ENCODE data around the gene MDFIC2.
"Not testable (repeated sequence)": the region's sequence is repeated elsewhere in the genome, so short reads cannot be mapped to it uniquely, and the experiment has no call there.

Gene MDFIC2

DNA sequence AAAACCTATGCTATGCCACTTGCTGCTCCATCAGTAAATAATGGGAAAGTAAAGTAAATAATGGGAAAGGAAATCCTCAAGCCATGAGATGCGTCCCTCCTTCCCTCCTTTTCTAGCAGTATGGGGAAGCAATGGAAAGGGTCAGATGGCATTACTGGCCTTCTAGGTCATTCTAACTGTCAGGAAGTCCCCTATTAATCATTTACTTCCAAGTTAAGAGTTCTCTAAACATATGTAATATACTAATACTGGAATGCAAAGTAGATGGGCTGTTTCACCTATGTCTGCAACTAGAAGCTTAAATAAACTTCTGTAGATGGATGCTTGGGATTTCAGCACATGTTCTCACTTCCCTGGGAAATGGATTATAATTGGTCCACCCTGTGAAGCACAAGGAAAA is 55.9 kb downstream of the MDFIC2 start:
- DNase-seq (ENCODE audit: low read depth), result no peak

GRCh38 chr3:70250492-70250891 is 61.9 kb downstream of the MDFIC2 start:
- DNase-seq (ENCODE audit: low read depth), result no peak

DNA sequence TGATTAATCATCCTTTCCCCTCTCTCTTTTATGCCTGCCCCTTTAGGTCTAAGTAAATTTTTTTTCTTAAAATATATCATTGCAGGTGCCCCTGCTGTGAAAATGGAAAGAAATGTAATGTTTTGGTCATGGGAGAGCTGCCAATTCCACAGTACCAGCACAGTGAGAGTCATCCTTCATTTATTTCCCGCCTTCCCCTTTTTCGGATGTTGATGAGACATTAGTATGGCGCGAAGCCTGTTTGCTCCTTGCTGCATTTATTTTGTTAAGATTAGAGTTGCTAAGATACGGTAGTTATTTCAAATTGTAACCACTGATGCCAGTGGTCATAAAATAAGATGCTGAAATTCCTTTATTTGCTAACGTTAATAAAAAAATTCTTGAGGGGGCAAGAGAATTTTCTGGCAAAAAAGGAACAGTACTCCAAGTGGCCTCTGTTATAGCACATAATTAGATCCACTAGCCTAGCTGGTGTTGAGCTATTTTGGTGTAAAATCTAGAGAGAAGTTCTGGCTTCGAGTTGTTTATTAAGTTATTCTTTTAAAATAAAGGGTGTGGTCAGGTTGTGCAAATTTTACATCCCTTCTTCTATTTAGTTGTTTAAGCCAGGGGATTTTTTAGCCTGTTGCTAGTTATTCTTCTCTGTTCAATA is 62.8 kb downstream of the MDFIC2 start:
- no peak for DNase-seq (ENCODE audit: low read depth)

- DNase-seq (ENCODE audit: low read depth), result no peak
Measured at GRCh38 chr3:70248856-70249255, 63.6 kb downstream of the MDFIC2 start.

- no peak for DNase-seq (ENCODE audit: low read depth)
Measured at GRCh38 chr3:70247955-70248354, 64.5 kb downstream of the MDFIC2 start.

- DNase-seq (ENCODE audit: low read depth), result no peak
Measured at GRCh38 chr3:70245746-70246525, 66.5 kb downstream of the MDFIC2 start.

- no peak for DNase-seq (ENCODE audit: low read depth)
Measured at GRCh38 chr3:70244422-70244821, 68.0 kb downstream of the MDFIC2 start.

DNA sequence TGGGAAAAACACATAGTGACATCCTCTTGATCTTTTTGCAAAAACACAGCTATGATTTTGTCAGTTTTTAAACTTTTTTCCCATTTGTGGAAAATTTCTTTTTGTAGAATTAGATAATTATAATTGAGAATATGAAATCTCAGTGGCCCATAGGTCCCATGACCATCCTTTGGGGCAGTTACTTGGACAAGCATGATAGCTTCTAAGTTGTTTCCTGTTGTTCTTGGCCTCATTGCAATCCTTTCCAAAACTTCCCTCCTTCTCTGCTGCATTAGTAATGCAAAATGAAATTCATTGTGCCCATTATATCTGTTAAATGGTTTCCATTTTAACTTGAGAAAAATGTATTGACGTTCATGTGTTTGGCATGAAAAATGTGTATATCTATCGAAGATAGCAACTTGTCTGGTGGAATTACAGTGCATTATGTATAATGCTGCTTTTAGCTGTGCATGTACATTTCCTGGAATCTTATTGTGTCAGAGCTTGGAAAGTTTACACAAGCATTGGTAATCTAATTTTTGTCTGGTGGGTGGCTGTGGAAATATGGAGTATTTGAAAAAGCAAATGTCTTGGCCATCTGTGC is 70.0 kb downstream of the MDFIC2 start:
- no peak for DNase-seq (ENCODE audit: low read depth)

GRCh38 chr3:70233812-70234211 is 78.6 kb downstream of the MDFIC2 start:
- no peak for DNase-seq (ENCODE audit: low read depth)

- no peak for DNase-seq (ENCODE audit: low read depth)
Measured at GRCh38 chr3:70233112-70233511, 79.3 kb downstream of the MDFIC2 start.

DNA sequence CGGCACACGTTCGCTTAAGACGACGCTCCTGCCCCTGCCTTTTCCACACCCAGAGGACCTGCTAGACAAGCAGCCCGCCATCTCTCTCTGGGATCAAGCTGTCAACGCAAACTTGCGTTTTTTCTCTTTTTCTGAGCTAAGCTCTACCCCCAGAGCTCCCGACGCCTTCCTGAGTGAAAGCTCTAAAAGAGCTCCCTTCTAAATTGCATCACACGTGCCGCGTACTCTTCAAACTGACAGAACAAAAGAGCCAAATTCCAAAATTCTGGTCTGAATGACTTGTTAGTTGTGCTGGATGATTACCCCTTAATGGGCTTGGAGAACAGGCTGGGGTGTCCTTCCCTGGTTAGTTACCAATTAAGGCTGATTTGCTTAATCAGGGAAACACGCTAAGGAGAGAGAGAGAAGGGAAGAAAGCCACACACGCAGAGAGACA is 81.2 kb downstream of the MDFIC2 start:
- no peak for DNase-seq (ENCODE audit: low read depth)

- no peak for DNase-seq (ENCODE audit: low read depth)
Measured at GRCh38 chr3:70227437-70227836, 85.0 kb downstream of the MDFIC2 start.

GRCh38 chr3:70225146-70225545 is 87.3 kb downstream of the MDFIC2 start:
- no peak for DNase-seq (ENCODE audit: low read depth)

GRCh38 chr3:70224337-70224736 is 88.1 kb downstream of the MDFIC2 start:
- DNase-seq (ENCODE audit: low read depth), result no peak

DNA sequence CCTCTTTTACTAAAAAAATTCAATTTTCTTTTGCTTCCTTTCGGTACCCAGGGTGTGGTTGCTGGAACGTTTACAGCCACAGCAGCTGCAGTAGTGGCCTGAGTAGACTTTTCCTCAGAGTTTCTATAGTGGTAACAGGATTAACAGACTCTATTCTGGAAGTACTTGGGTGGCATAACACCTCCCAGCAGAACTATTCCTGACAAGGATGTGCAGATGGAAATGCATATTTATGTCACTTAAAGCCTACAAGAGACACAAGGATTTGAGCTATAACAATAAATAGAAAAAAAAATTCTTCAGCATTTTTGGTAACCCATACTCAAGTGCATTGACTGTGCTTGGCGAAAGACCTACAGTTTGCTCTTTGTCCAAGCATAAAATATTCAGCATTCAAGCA is 94.0 kb downstream of the MDFIC2 start:
- DNase-seq (ENCODE audit: low read depth), result no peak

DNA sequence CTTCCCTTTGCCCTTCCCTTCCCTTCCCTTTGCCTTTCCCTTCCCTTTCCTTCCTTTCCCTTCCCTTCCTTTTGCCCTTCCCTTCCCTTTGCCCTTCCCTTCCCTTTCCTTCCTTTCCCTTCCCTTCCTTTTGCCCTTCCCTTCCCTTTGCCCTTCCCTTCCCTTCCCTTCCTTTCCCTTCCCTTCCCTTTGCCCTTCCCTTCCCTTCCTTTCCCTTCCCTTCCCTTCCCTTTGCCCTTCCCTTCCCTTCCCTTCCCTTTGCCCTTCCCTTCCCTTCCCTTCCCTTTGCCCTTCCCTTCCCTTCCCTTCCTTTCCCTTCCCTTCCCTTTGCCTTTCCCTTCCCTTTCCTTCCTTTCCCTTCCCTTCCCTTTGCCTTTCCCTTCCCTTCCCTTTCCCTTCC is 101.2 kb downstream of the MDFIC2 start:
- DNase-seq (ENCODE audit: low read depth), result not testable (repeated sequence)

- no peak for DNase-seq (ENCODE audit: low read depth)
Measured at GRCh38 chr3:70201975-70202374, 110.5 kb downstream of the MDFIC2 start.

DNA sequence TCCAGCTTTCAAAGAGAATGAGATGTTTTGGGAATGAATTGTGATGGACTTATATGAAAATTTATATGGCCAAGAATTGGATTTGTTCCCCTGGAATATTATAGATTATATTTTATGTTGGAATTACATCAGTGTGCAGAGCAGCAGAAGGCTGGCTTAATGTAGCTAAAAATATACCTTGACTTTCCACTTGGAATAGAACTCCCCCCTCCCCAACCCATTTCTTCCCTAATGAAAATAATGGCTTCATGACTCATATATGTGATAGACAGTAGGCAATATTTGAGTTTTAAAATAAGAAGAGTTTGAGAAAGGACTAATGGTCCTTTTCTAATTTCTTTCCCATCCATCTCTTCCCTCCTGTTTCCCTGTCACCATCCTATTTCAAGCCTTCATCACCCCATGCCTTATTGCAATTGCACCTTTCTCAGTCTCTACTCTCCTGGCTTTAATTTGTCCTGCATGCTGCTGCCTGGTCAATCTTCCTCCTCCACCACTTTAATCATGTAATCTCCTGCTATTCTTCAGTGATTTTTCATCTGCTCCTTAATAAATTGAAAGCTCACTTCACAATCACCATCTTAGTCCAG is 122.5 kb downstream of the MDFIC2 start:
- DNase-seq (ENCODE audit: low read depth), result no peak

GRCh38 chr3:70186221-70186620 is 126.2 kb downstream of the MDFIC2 start:
- no peak for DNase-seq (ENCODE audit: low read depth)

- no peak for DNase-seq (ENCODE audit: low read depth)
Measured at GRCh38 chr3:70185661-70186060, 126.8 kb downstream of the MDFIC2 start.

GRCh38 chr3:70183781-70184504 is 128.5 kb downstream of the MDFIC2 start:
- DNase-seq (ENCODE audit: low read depth), result no peak

DNA sequence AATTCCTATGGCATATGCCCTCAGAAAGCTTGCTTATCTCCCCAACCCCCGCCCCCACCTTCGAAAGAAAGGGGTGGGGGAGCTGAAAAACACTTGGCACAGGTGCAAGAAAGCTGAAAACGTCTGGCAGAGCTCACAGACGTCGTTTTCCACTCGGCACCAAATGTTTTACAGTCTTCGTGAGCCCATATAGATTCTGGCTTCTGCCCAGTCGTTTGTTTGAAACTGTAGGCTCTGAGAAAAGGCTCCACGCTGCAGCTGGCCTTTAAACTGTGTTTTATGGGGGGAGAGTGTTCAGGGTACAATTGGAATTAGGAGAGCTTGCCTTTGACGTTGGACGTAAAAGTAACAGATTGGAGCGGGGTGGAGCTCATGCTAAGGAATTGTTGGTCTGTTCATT is 130.3 kb downstream of the MDFIC2 start:
- DNase-seq (ENCODE audit: low read depth), result no peak
